ENCODE measurements around the gene CD63. TPM values are rescaled to one million over a fixed set of nuclear protein-coding genes. Genes with fewer than 3 reads are reported as not detected.
A peak's percentile ranks its signal among the peaks of the same experiment; 100 is the strongest.

CD63 gene
- total RNA-seq, 1 donor from 2014 or later: 1,317 TPM

DNA sequence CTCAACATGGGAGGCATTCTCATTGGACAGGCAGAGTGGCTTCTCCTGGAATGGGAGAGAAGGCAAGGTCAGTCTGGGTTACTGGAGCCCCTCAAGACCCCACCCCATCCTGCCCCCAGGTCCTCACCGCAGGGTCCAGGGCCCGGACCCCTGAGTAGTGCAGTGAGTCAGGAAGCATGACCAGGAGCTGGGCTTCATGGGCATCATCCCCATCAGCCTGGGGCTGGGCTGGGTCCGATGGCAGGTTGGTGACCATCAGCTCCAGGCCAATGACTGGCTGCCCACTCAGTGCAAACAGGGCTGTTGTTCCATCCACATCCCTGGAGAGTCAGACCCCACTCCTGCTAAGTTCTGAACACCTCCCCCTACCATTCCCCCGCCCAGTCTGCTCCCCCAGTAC lies 34.2 kb downstream of the CD63 start:
- Mint-ChIP-seq H3K9me3 (ENCODE audit: low read depth) (no peaks in the 10 kb centered on the region), H3K36me3 (ENCODE audit: low read depth) (peaks cover 4% of the 10 kb centered on the region), H3K4me1 (ENCODE audit: low read depth) (no peaks in the 10 kb centered on the region), H3K4me3 (ENCODE audit: unreplicated experiment) (no peak overlapping the region), H3K27me3 (ENCODE audit: low read depth) (no peaks in the 10 kb centered on the region), H3K27ac (ENCODE audit: unreplicated experiment) (no peak overlapping the region)
- peak; percentile 75 for DNase-seq (ENCODE audit: low spot score)
- TF ChIP-seq, protein P1, sequence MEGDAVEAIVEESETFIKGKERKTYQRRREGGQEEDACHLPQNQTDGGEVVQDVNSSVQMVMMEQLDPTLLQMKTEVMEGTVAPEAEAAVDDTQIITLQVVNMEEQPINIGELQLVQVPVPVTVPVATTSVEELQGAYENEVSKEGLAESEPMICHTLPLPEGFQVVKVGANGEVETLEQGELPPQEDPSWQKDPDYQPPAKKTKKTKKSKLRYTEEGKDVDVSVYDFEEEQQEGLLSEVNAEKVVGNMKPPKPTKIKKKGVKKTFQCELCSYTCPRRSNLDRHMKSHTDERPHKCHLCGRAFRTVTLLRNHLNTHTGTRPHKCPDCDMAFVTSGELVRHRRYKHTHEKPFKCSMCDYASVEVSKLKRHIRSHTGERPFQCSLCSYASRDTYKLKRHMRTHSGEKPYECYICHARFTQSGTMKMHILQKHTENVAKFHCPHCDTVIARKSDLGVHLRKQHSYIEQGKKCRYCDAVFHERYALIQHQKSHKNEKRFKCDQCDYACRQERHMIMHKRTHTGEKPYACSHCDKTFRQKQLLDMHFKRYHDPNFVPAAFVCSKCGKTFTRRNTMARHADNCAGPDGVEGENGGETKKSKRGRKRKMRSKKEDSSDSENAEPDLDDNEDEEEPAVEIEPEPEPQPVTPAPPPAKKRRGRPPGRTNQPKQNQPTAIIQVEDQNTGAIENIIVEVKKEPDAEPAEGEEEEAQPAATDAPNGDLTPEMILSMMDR (IDR thresholded peaks at IDR 0.05): no peak

DNA sequence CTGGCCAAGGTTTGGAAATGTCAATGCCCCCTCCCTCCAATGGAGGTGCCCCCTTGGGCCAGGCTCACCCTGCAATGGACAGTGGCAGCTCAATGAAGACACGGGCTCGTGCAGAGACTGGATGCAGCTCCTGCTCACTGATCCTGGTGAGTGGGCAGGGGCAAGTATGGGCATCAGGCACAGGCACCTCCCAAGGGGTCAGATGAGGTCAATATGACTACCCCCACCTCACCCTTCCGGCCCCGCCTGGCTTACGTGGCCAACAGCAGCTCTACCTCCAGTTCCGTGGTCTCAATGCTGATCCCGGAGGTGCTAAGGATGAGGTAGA lies 34.7 kb downstream of the CD63 start:
- Mint-ChIP-seq H3K9me3 (ENCODE audit: low read depth) (no peaks in the 10 kb centered on the region), H3K27ac (ENCODE audit: unreplicated experiment) (no peak overlapping the region), H3K36me3 (ENCODE audit: low read depth) (peaks cover 4% of the 10 kb centered on the region), H3K4me1 (ENCODE audit: low read depth) (no peaks in the 10 kb centered on the region), H3K27me3 (ENCODE audit: low read depth) (no peaks in the 10 kb centered on the region), H3K4me3 (ENCODE audit: unreplicated experiment) (no peak overlapping the region)
- TF ChIP-seq, protein P1 (IDR thresholded peaks at IDR 0.05): no peak
- DNase-seq (ENCODE audit: low spot score): no peak

DNA sequence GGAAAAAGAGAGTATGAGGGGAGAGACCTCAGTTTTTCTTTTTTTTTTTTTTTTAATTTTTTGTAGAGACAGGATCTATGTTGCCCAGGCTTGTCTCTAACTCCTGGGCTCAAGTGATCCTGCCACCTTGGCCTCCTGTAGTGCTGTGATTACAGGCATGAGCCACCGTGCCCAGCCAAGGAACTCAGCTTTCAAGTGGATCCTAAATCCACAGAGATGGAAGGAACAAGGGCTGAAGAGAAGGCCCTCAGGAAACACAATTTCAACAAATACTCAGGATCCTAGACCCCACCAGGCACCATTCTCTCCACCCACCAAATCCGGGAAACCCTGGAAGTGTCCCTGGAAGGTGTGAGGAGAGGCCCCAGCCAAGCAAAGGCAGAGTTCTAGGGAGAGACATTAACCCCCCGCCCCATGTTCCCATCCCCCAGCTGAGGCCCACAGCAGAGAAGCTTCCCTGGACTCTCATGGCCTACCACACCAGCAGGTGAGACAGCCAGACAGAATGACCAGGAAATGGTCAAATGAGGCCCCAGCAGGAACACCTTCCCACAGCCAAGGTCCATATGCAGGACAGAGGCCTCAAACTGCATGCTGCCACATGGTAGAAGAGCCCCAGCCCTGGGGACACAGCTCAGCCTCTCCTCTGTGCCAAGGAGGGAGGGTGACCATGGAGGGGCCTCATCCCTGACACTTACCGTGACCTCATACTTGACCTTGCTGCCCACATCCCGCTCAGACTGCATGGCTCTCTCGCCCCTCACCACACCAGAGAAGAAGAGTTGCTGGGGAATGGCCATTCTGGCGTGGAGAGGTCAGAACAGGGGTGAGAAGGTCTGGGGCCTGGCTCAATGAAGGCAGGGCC lies 35.3 kb downstream of the CD63 start:
- Mint-ChIP-seq H3K4me3 (ENCODE audit: unreplicated experiment) (no peak overlapping the region), H3K4me1 (ENCODE audit: low read depth) (no peaks in the 10 kb centered on the region), H3K27me3 (ENCODE audit: low read depth) (no peaks in the 10 kb centered on the region), H3K9me3 (ENCODE audit: low read depth) (no peaks in the 10 kb centered on the region), H3K27ac (ENCODE audit: unreplicated experiment) (no peak overlapping the region), H3K36me3 (ENCODE audit: low read depth) (peaks cover 4% of the 10 kb centered on the region)
- TF ChIP-seq, protein P1 (IDR thresholded peaks at IDR 0.05): no peak
- DNase-seq (ENCODE audit: low spot score): peak; percentile 72

DNA sequence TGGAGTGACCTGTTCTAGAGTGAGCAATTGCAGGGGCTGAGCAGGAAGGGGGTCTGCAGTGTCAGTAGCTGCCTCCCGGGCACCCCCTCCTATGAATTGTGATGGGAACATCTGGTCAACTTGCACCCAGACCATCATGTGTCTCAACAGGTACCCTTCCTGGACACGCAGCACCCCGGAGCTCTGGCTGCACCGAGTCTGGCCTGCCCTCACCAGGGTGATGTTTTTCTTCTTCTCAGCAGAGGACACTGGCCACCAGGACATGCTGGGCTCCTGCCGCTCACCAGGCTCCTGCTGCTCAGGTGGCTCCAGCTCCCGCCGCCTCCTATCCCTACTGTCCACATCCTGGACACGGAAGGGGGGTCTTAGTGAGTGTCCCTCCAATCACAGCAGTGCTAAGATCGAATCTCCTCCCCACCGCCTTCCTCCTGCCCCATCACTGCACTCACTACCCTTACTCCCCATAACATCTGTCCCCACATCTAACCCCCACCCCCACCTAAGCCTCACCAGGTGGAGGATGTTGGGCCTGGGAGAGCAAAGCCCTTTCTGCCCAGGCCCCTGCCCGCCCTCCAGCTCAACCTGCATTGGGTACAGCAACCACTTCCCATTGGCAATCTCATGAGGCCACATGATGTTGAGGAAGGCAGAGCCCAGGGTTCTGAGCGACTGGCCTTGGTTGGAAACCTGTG lies 36.0 kb downstream of the CD63 start:
- peaks cover 4% of the 10 kb centered on the region for H3K36me3 Mint-ChIP-seq (ENCODE audit: low read depth)
- peak; percentile 68 for DNase-seq (ENCODE audit: low spot score)
- H3K4me1 Mint-ChIP-seq (ENCODE audit: low read depth): no peaks in the 10 kb centered on the region
- no peak overlapping the region for H3K4me3 Mint-ChIP-seq (ENCODE audit: unreplicated experiment)
- no peaks in the 10 kb centered on the region for H3K27me3 Mint-ChIP-seq (ENCODE audit: low read depth)
- H3K9me3 Mint-ChIP-seq (ENCODE audit: low read depth): no peaks in the 10 kb centered on the region
- TF ChIP-seq, protein P1 (IDR thresholded peaks at IDR 0.05): no peak
- no peak overlapping the region for H3K27ac Mint-ChIP-seq (ENCODE audit: unreplicated experiment)

DNA sequence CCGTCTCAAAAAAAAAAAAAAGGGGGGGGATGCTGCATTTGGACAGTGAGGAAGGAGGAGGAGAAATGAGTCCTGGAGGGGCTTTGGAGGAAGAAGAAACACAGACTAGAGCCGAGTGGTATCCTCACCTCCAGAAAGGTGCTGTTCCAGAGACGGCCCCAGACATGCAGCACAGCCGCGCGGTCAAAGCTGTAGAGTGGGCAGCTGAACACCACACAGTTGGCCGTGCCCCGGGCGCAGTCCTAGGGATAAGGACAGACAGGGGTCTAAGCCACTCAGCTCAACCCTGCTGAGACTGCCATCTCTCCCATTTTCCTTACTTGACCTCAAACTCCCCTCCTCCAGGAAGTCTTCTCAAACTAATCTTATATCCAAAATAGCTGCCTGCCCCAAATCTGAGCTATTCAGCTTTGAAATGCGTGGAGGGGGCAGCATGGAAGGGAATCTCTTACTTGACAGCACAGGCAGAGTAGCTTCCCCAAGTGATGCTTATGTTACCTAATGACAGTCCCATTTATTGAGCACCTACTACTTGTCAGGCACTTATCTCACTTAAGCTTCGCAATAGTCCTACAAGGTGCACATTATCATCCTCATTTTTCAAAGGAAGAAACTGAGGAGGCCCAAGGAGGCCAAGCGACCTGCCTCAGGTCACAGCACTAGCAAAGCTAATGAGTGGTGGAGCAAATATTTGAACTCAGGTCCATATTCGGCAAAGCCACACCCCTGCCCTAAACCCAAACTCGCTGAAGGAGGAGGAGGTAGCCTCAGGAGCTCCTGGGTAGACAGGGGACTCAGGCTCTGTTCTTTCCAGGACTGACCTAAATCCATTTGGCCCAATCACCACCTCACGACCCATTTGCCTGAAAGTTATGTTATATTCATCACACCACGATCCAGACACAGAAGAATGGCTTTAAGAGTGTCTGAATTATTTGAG lies 39.8 kb downstream of the CD63 start:
- no peaks in the 10 kb centered on the region for H3K4me1 Mint-ChIP-seq (ENCODE audit: low read depth)
- TF ChIP-seq, protein P1 (IDR thresholded peaks at IDR 0.05): no peak
- no peaks in the 10 kb centered on the region for H3K9me3 Mint-ChIP-seq (ENCODE audit: low read depth)
- H3K36me3 Mint-ChIP-seq (ENCODE audit: low read depth): peaks cover 7% of the 10 kb centered on the region
- DNase-seq (ENCODE audit: low spot score): peak; percentile 75
- H3K4me3 Mint-ChIP-seq (ENCODE audit: unreplicated experiment): no peak overlapping the region
- H3K27ac Mint-ChIP-seq (ENCODE audit: unreplicated experiment): no peak overlapping the region
- H3K27me3 Mint-ChIP-seq (ENCODE audit: low read depth): peaks cover 9% of the 10 kb centered on the region
